Neural progenitor cell (in vitro differentiated cells): ENCODE measurements around the gene ANAPC16.

Source experiments
- CTCF ChIP-seq: fragments of 200-600 bp; sonication (generic); IDR thresholded peaks from 2 replicates; pipeline ENCODE4 v1.5.1; 2017; ENCODE audit warnings: antibody characterized with exemption, mild to moderate bottlenecking
- EZH2 ChIP-seq: fragments of 200-600 bp; sonication (generic); IDR thresholded peaks from 2 replicates; pipeline ENCODE4 v1.6.1; 2017; ENCODE audit warnings: antibody characterized with exemption, mild to moderate bottlenecking, moderate library complexity
- EZH2phosphoT487 ChIP-seq: fragments of 200-600 bp; sonication (generic); IDR thresholded peaks from 2 replicates; pipeline ENCODE4 v1.6.1; 2017; ENCODE audit warnings: antibody characterized with exemption

GRCh38 chr10:72194949-72195348, 20.9 kb upstream of the ANAPC16 start:
- TF ChIP-seq CTCF (no peak), EZH2 (no peak), EZH2phosphoT487 (no peak)
